Fibroblast of villous mesenchyme (primary cell): ENCODE data around the gene MAP3K2. TPM values are rescaled to one million over a fixed set of nuclear protein-coding genes. Genes with fewer than 3 reads are reported as not detected.

Source experiments
- DNase-seq: peaks from one replicate; pipeline ENCODE4 v3.0.0-alpha.2; 2010; ENCODE audit warnings: low read depth
- H3K4me3 ChIP-seq: 2 replicates; pipeline ENCODE4 v1.5.1; 2011; ENCODE audit warnings: low read depth, mild to moderate bottlenecking, low read length
- total RNA-seq: library from RNA; depleted of rRNA; stranded (reverse); fragments of >200 nt; gene quantifications from 2 replicates; pipeline ENCODE4 v1.2.3, GENCODE V29; 2012
- TF ChIP-seq, protein P1 (sequence below): IDR thresholded peaks from 2 replicates; pipeline ENCODE4 v1.5.1; 2012; ENCODE audit warnings: low read depth, mild to moderate bottlenecking, low read length; ENCODE audit not compliant: insufficient read depth

Gene MAP3K2
- total RNA-seq, 1 donor: 38.4 TPM

DNA sequence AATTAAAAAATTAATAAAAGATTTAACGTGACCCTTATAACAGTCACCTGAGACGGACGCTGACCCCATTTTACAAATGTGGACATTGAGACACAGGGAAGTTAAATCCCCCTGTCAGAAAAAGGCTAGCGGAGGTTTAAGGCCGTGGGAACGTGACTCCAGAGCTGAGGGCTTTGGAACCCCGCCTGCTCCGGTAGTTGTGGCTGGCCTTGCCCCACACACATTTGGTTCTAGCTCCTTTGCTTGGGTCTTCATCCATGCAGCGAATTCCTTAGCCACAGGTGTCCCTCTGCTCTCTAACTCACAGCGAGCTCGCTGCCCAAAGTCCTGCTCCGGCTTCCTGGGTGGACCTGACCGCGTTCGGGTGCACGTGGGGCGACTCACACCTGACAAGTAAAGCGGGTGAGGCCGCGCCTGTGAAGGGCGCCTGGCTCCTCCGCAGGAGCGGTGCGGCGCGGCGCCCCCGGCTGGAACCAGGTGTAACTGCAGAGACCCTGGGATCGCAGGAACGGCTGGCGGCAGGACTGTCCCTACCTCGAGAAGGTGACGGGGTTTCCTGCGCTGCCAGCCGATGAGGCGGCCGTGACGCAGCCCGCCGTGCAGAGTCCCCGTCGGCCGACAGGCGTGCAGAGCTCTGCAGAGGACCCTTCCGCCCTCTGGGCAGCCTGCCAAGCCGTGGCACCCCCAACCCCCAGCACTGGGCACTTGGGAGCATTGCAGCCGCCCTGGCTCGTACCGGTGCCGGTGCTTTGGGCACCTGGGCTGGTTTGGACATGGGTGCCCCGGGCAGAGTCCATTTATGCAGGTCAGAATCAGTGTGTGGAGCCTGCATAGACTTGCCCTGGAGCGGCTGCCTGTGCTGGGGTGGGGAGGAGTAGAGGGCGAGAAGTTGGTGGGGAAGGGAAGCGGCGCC lies 28.1 kb upstream of the MAP3K2 start:
- peak; percentile 34 for DNase-seq
- H3K4me3 ChIP-seq: peak overlapping the region; percentile 43

DNA sequence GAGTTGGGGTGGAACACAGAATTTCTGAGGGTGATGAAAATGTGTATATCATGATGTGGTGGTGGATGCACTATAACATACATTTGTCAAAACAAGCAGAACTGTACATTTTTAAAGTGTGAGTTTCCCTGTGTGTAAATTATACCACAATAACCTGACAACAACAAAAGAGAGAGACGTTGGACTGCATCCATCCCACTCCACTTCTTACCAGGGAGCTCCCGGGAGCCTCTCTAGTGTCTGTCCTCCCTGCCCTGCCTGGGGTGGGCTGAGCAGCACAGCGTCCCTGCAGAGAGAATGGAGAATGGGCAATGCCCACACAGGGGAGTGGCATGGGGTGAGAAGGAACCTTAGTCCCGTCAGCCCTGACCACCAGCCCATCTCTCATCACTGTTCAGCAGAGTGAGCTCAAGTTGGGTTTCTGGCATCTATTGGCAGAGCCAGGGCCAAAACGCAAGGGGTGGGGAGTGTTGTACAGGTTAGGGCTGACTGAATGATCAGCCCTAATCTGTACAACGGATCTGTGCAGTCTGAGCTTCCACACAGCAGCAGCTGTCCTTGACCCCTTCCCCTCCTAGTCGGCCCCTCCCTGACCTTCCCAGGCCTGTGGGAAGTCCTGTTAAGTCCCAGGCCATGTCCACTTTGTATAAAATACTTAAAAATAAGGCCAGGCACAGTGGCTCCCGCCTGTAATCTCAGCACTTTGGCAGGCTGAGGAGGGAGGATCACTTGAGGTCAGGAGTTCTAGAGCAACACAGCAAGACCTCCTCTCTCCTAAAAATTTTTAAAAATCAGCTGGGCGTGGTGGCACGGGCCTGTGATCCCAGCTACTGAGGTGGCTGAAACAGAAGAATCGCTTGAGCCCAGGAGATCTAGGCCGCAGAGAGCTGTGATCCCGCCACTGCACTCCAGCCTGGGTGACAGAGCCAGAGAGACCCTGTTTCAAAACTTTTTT lies 27.1 kb upstream of the MAP3K2 start:
- no peak for DNase-seq
- TF ChIP-seq, protein P1, sequence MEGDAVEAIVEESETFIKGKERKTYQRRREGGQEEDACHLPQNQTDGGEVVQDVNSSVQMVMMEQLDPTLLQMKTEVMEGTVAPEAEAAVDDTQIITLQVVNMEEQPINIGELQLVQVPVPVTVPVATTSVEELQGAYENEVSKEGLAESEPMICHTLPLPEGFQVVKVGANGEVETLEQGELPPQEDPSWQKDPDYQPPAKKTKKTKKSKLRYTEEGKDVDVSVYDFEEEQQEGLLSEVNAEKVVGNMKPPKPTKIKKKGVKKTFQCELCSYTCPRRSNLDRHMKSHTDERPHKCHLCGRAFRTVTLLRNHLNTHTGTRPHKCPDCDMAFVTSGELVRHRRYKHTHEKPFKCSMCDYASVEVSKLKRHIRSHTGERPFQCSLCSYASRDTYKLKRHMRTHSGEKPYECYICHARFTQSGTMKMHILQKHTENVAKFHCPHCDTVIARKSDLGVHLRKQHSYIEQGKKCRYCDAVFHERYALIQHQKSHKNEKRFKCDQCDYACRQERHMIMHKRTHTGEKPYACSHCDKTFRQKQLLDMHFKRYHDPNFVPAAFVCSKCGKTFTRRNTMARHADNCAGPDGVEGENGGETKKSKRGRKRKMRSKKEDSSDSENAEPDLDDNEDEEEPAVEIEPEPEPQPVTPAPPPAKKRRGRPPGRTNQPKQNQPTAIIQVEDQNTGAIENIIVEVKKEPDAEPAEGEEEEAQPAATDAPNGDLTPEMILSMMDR: no peak
- no peak overlapping the region for H3K4me3 ChIP-seq

More for the DNA sequence above, 28.1 kb upstream of the MAP3K2 start:
- TF ChIP-seq, protein P1: peak; percentile 61

DNA sequence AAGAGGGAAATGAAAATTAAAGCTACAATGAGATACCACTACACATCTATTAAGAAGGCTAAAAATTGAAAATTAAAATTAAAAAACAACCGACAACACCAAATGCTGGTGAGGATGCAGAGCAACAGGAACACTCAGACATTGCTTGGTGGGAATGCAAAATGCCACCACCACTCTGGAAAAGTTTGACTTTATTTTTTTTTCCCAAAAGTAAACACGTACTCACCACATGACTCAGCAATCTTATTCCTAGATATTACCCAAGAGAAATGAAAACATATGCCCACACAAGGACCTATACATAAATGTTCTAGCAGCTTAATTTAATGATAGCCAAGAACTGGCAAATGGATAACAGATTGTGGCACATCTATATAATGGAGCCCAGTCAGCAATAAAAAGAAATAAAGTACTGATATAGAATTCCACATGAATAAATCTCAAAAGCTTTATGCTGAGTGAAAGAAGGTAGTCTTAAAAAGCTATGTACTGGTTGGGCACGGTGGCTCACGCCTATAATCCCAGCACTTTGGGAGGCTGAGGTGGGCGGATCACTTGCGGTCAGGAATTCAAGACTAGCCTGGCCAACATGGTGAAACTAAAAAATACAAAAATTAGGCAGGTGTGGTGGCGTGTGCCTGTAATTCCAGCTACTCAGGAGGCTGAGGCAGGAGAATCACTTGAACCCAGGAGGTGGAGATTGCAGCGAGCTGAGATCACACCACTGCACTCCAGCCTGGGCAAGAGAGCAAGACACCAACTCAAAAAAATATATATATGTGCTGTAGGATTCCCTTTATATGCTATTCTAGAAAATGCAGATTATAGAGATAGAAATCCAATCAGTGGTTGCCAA lies 26.2 kb upstream of the MAP3K2 start:
- no peak overlapping the region for H3K4me3 ChIP-seq
- DNase-seq: peak; percentile 83
- TF ChIP-seq, protein P1: no peak

DNA sequence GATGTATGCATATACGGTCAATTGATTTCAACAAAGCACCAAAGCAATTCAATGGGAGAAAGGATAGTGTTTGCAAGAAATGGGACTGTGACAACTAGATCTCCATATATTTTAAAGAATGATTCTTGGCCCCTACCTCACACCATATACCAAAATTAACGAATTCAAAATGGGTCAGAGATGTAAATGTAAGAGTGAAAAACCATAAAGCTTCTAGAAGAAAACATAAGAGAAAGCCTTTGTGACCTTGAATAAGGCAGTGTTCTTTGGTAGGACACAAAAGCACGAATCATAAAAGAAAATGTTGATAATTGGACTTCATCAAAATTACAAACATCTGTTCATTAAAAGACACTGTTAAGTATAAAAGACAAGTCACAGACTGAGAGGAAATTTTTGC lies 25.4 kb upstream of the MAP3K2 start:
- TF ChIP-seq, protein P1: no peak
- no peak for DNase-seq
- H3K4me3 ChIP-seq: no peak overlapping the region

DNA sequence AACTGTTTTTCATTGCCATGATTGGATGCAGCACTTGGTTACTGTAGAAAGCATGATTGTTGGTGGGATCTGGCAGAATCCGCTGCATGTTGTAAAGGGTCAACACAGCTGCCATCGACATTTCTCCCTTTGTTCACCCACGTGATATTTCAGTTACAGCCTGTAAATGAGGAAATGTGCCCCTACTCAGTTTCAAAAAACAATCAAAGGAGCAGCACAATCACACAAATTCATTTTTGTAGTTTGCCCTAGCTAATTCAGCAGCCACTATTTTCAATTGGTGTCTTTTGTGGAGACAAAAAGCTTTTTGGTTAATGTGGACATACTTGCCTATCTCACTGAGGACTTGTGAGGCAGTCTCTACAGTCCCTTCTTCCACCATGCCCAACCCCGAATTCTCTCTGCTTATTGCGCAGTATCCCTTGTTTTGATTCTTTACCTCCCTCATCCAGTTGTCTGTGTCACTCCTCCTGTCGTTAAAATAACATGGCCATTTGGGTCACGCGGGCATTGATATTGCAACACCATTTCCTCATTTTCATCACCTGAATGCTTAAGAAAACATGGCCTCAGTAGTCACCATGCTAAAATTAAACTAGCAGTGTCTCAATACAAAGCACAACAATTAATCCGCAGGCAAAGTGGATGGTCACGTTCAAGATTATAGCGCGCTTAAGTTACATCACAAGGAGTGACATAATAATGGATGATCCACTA lies 24.0 kb upstream of the MAP3K2 start:
- TF ChIP-seq, protein P1: no peak
- DNase-seq: peak; percentile 44
- H3K4me3 ChIP-seq: no peak overlapping the region
